Endothelial cell of umbilical vein (primary cell): Measurements from ENCODE around the gene PRRC2B. TPM values are rescaled to one million over a fixed set of nuclear protein-coding genes. Genes with fewer than 3 reads are reported as not detected.

Experiments
- BruUV-seq: library from RNA; stranded (reverse); fragments of 400-500 nt; replicated peaks from 2 replicates; lab custom pipeline; 2021; lab: Mats Ljungman, UMichigan
- CTCF ChIA-PET: fragments of 300-600, 350-600 bp; sonication (Branson Sonifier 250); formaldehyde crosslinking; loops from one replicate; lab custom pipeline; 2021; ENCODE audit warnings: antibody characterized with exemption, inconsistent platforms; lab: Charles Lee
- POLR2A ChIA-PET: fragments of 300-600, 350-600 bp; sonication (Branson Sonifier 250); formaldehyde crosslinking; loops from one replicate; lab custom pipeline; 2021; ENCODE audit warnings: antibody characterized with exemption, inconsistent platforms; lab: Charles Lee
- DNase-seq: peaks from one replicate; pipeline ENCODE4 v3.0.0-alpha.2; 2011; ENCODE audit warnings: low read depth, low spot score
- FAIRE-seq: peaks from 2 replicates; lab custom pipeline; 2011; peaks lifted over from hg19 to GRCh38; lab: Jason Lieb, UNC
- H2AFZ ChIP-seq: 2 replicates; pipeline ENCODE4 v1.6.0; 2012; ENCODE audit warnings: low read depth, low read length, control low read depth, inconsistent platforms
- H3K27ac ChIP-seq: 2 replicates; pipeline ENCODE4 v1.5.1; 2011; ENCODE audit warnings: low read depth, mild to moderate bottlenecking, control low read depth, low read length, moderate library complexity; ENCODE audit not compliant: insufficient read depth
- H3K27me3 ChIP-seq, 2 experiments: 2 replicates each; pipeline versions ENCODE4 v1.6.0 to v1.6.1; 2011; ENCODE audit warnings: low read length in 2 of 2, mixed read lengths in 1 of 2; ENCODE audit not compliant: control insufficient read depth in 2 of 2, insufficient read depth in 2 of 2
- H3K36me3 ChIP-seq, 2 experiments: 2 replicates in 1 of 2; 3 replicates in 1 of 2; pipeline ENCODE4 v1.5.1; 2011; ENCODE audit warnings: low read length in 2 of 2, mild to moderate bottlenecking in 1 of 2, moderate library complexity in 1 of 2; ENCODE audit not compliant: control insufficient read depth in 2 of 2, insufficient read depth in 2 of 2; ENCODE audit errors: extremely low read depth in 1 of 2
- H3K4me1 ChIP-seq: 3 replicates; pipeline ENCODE4 v1.5.1; 2011; ENCODE audit warnings: mild to moderate bottlenecking, low read length; ENCODE audit not compliant: control insufficient read depth, insufficient read depth; ENCODE audit errors: extremely low read depth
- H3K4me2 ChIP-seq: 2 replicates; pipeline ENCODE4 v1.6.1; 2011; ENCODE audit warnings: low read length, control low read depth, mixed read lengths; ENCODE audit not compliant: insufficient read depth
- H3K4me3 ChIP-seq, 3 experiments: fragments of 200-600 bp in 1 of 3; sonication (generic), shearing (Covaris generic) in 1 of 3; replicated peaks in 1 of 3; 2 replicates each; pipeline ENCODE4 v1.5.1; 2011 to 2016; ENCODE audit warnings: control low read depth in 3 of 3, low read length in 3 of 3, mild to moderate bottlenecking in 2 of 3, inconsistent platforms in 1 of 3, low read depth in 1 of 3, moderate library complexity in 1 of 3; ENCODE audit not compliant: insufficient read depth in 1 of 3
- H3K79me2 ChIP-seq: 2 replicates; pipeline ENCODE4 v1.6.0; 2012; ENCODE audit warnings: low read length, inconsistent platforms; ENCODE audit not compliant: control insufficient read depth, insufficient read depth
- H3K9ac ChIP-seq: replicated peaks from 2 replicates; pipeline ENCODE3; 2011; ENCODE audit warnings: low read length, control low read depth; ENCODE audit not compliant: insufficient read depth; ENCODE audit errors: extremely low read depth
- H3K9me1 ChIP-seq: replicated peaks from 3 replicates; pipeline ENCODE4 v1.6.0; 2011; ENCODE audit warnings: mild to moderate bottlenecking, low read length; ENCODE audit not compliant: control insufficient read depth, insufficient read depth; ENCODE audit errors: extremely low read depth
- H3K9me3 ChIP-seq: replicated peaks from 2 replicates; pipeline ENCODE4 v1.5.1; 2012; ENCODE audit warnings: low read length, inconsistent platforms; ENCODE audit not compliant: control insufficient read depth, insufficient read depth
- H4K20me1 ChIP-seq: replicated peaks from 2 replicates; pipeline ENCODE3; 2011; ENCODE audit warnings: mild to moderate bottlenecking, low read length; ENCODE audit not compliant: control insufficient read depth, insufficient read depth; ENCODE audit errors: extremely low read depth
- EZH2 ChIP-seq: IDR thresholded peaks from 2 replicates; pipeline ENCODE4 v1.6.1; 2012; ENCODE audit warnings: borderline replicate concordance, low read depth, mild to moderate bottlenecking, moderate library complexity, low read length, inconsistent platforms; ENCODE audit not compliant: severe bottlenecking
- FOS ChIP-seq: IDR thresholded peaks from 2 replicates; pipeline ENCODE4 v1.6.1; 2011; ENCODE audit warnings: mild to moderate bottlenecking, low read length, moderate library complexity, borderline replicate concordance; ENCODE audit not compliant: insufficient read depth
- GATA2 ChIP-seq: IDR thresholded peaks from 2 replicates; pipeline ENCODE4 v1.7.0; 2011; ENCODE audit warnings: low read depth, mild to moderate bottlenecking, moderate library complexity, mixed read lengths, low read length; ENCODE audit not compliant: insufficient read length, insufficient read depth
- JUN ChIP-seq: IDR thresholded peaks from 2 replicates; pipeline ENCODE4 v1.6.1; 2011; ENCODE audit warnings: borderline replicate concordance, low read depth; ENCODE audit not compliant: insufficient read length, insufficient read depth
- MYC ChIP-seq: IDR thresholded peaks from one replicate; pipeline ENCODE4 v1.6.1; 2011; ENCODE audit warnings: mild to moderate bottlenecking, low read depth, low read length
- POLR2A ChIP-seq: IDR thresholded peaks from 2 replicates; pipeline ENCODE4 v1.6.1; 2012; ENCODE audit warnings: low read depth, mild to moderate bottlenecking, control low read depth, low read length
- POLR2AphosphoS5 ChIP-seq: IDR thresholded peaks from 2 replicates; pipeline ENCODE4 v1.6.1; 2012; ENCODE audit warnings: low read depth, mild to moderate bottlenecking, control low read depth, low read length, moderate library complexity; ENCODE audit not compliant: insufficient read depth
- dilution Hi-C: fragments of 300-500 bp; cut with MboI; formaldehyde crosslinking; loops from one replicate; pipeline ENCODE4 v1.15.0; 2019; ENCODE audit warnings: low sequenced_read_pairs; ENCODE audit not compliant: extremely low pct_ligation_motif_present
- intact Hi-C: fragments of 100-400 bp; cut with micrococcal nuclease; formaldehyde crosslinking; loops from one replicate; pipeline ENCODE4 v1.10.0; 2022
- polyA plus RNA-seq, 4 experiments: library from polyadenylated mRNA; depleted of rRNA in 3 of 4; stranded (reverse) in 3 of 4; unstranded in 1 of 4; fragments of >200 nt; gene quantifications; 2 replicates each; pipeline versions ENCODE4 v1.2.1 to v1.2.3, GENCODE V29; 2011 to 2012; ENCODE audit warnings: missing spikeins in 1 of 4
- total RNA-seq: library from RNA; stranded (reverse); gene quantifications from 2 replicates; pipeline ENCODE4 v1.2.3, GENCODE V29; 2021
- TF ChIP-seq, protein P1 (sequence below): IDR thresholded peaks from 2 replicates; pipeline ENCODE4 v1.6.1; 2011; ENCODE audit not compliant: insufficient read depth, insufficient read length
- TF ChIP-seq, protein P2 (sequence below), 2 donors: IDR thresholded peaks; 1 replicate in 1 of 2; 2 replicates in 1 of 2; pipeline ENCODE4 v1.5.1; 2011; ENCODE audit warnings: low read length in 2 of 2, mild to moderate bottlenecking in 2 of 2, moderate library complexity in 2 of 2, control low read depth in 1 of 2, inconsistent platforms in 1 of 2, low read depth in 1 of 2; ENCODE audit not compliant: insufficient read depth in 1 of 2; ENCODE audit errors: extremely low read depth in 1 of 2

PRRC2B gene
- total and polyA plus RNA-seq, 2 donors (not counting 3 experiments of a cell fraction or from before 2014, with no cell fraction given) = 35.6 to 256 TPM

DNA sequence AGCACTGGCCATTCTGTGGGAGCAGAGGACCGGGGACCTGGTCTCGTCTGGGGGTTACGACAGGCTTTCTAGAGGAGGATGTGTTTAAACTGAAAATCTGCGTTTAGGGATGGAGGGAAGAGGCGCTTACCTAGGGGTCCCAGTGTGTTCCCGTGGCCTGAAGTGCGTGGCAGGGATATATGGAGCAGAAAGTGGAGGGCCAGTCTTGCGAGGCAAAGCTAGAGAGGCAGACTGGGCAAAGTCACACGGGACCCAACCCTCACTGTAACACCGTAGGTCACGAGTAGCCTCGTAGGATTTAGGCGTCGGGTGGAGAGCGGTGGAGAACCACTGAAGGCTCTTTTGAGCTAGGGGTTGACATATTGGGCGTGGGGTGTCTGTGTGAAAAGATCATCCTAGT lies 76.1 kb downstream of the PRRC2B start:
- dilution Hi-C loops (no loop called here), intact Hi-C loops (no loop called here)
- peaks cover 6% of the 10 kb centered on the region for H4K20me1 ChIP-seq
- TF ChIP-seq JUN (no peak), POLR2AphosphoS5 (no peak)
- TF ChIP-seq, protein P1, sequence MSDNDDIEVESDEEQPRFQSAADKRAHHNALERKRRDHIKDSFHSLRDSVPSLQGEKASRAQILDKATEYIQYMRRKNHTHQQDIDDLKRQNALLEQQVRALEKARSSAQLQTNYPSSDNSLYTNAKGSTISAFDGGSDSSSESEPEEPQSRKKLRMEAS = no peak
- FAIRE-seq (no peak), DNase-seq (no peak)
- H3K36me3 ChIP-seq = peaks cover 32 to 60% of the 10 kb centered on the region in 2 experiments
- H3K79me2 ChIP-seq = peaks cover 62% of the 10 kb centered on the region
- no TSS peak for BruUV-seq
- CTCF ChIA-PET = interaction anchor here (0.7 to 1.5 kb wide), 2 partner anchors 8 to 27 kb away, joined by 3 read pairs; no protein-coding TSS in a partner anchor
- no peaks in the 10 kb centered on the region for H3K9me3 ChIP-seq
- no peak overlapping the region for H3K4me2 ChIP-seq
- no peaks in the 10 kb centered on the region for H3K9me1 ChIP-seq
- POLR2A ChIA-PET = no interaction called here
- no peak overlapping the region for H2AFZ ChIP-seq
- no peak overlapping the region for H3K4me3 ChIP-seq
- H3K9ac ChIP-seq = no peak overlapping the region
- H3K27me3 ChIP-seq = no peaks in the 10 kb centered on the region
- H3K4me1 ChIP-seq = no peaks in the 10 kb centered on the region
- no peak overlapping the region for H3K27ac ChIP-seq

DNA sequence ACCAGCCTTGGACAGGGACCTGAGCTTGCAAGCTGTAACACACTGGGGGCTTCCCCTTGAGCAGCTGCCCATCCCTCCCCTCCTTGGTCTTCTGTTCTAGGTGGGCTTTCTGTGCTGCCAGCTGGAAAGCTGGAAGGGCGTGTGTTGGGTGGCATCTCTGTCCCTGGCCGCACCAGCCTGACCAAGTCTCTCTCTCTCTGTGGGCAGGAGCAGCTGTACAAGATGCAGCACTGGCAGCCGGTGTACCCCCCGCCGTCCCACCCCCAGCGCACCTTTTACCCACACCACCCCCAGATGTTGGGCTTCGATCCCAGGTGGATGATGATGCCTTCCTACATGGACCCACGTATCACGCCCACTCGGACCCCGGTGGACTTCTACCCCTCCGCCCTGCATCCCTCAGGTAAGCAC lies 76.7 kb downstream of the PRRC2B start:
- peaks cover 6% of the 10 kb centered on the region for H4K20me1 ChIP-seq
- no peak overlapping the region for H2AFZ ChIP-seq
- dilution Hi-C loops (no loop called here), intact Hi-C loops (no loop called here)
- ChIA-PET POLR2A (no interaction called here), CTCF (no interaction called here)
- H3K36me3 ChIP-seq = peaks cover 33 to 62% of the 10 kb centered on the region in 2 experiments
- no peak overlapping the region for H3K4me2 ChIP-seq
- no TSS peak for BruUV-seq
- H3K9ac ChIP-seq = no peak overlapping the region
- DNase-seq (no peak), FAIRE-seq (no peak)
- H3K9me1 ChIP-seq = no peaks in the 10 kb centered on the region
- no peak overlapping the region for H3K4me3 ChIP-seq
- peaks cover 58% of the 10 kb centered on the region for H3K79me2 ChIP-seq
- H3K9me3 ChIP-seq = no peaks in the 10 kb centered on the region
- no peaks in the 10 kb centered on the region for H3K27me3 ChIP-seq
- no peak for TF ChIP-seq FOS
- TF ChIP-seq EZH2 = no peak
- no peak for TF ChIP-seq JUN
- TF ChIP-seq, protein P1 = no peak
- no peak for TF ChIP-seq GATA2
- no peak for TF ChIP-seq MYC
- TF ChIP-seq POLR2AphosphoS5 = no peak
- TF ChIP-seq POLR2A = no peak
- TF ChIP-seq, protein P2, sequence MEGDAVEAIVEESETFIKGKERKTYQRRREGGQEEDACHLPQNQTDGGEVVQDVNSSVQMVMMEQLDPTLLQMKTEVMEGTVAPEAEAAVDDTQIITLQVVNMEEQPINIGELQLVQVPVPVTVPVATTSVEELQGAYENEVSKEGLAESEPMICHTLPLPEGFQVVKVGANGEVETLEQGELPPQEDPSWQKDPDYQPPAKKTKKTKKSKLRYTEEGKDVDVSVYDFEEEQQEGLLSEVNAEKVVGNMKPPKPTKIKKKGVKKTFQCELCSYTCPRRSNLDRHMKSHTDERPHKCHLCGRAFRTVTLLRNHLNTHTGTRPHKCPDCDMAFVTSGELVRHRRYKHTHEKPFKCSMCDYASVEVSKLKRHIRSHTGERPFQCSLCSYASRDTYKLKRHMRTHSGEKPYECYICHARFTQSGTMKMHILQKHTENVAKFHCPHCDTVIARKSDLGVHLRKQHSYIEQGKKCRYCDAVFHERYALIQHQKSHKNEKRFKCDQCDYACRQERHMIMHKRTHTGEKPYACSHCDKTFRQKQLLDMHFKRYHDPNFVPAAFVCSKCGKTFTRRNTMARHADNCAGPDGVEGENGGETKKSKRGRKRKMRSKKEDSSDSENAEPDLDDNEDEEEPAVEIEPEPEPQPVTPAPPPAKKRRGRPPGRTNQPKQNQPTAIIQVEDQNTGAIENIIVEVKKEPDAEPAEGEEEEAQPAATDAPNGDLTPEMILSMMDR (IDR thresholded peaks at IDR 0.05; ENCODE audit: extremely low read depth in 1 of 2, insufficient read depth in 1 of 2, low read depth in 1 of 2, low read length in 2 of 2) = no peak
- no peaks in the 10 kb centered on the region for H3K4me1 ChIP-seq
- H3K27ac ChIP-seq = no peak overlapping the region
